GM18909 (cell line): ENCODE results near the gene PTPRN.
"Not testable (repeated sequence)": the region's sequence is repeated elsewhere in the genome, so short reads cannot be mapped to it uniquely, and the experiment has no call there.

Experiments
- ATAC-seq: cut with Tn5 transposase; IDR thresholded peaks from one replicate; pipeline ENCODE4 v1.9.1; 2021; ENCODE audit warnings: mild to moderate bottlenecking; ENCODE audit not compliant: unreplicated experiment, poor library complexity

The PTPRN gene

DNA sequence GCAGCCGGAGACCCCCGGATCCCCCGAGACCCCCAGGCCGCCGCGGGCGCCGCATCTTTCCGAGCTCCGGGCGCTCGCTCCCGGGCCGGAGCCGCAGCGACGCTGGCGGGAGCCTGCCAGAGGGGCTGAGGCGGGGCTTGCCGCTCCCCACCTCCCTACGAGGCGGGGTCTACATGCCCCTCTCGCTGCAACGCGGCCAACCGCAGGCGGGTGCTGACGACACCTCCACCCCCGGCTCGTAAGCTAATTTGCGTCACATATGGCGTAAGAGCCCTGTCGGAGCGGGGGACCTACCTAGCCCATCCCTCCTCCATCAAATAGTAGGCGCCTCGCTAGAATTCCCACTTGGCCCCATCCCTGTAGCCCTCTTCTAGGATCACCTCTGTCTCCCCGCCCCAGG lies at the start of gene PTPRN:
Gene PTPRN, minus strand, starts transcription at position 124 of the 400 bp plus-strand sequence. Its CDS starts 69 bp downstream, at position 55.
- ATAC-seq = no peak

- no peak for ATAC-seq
Measured at GRCh38 chr2:219358170-219359075, 49.2 kb upstream of the PTPRN start.

DNA sequence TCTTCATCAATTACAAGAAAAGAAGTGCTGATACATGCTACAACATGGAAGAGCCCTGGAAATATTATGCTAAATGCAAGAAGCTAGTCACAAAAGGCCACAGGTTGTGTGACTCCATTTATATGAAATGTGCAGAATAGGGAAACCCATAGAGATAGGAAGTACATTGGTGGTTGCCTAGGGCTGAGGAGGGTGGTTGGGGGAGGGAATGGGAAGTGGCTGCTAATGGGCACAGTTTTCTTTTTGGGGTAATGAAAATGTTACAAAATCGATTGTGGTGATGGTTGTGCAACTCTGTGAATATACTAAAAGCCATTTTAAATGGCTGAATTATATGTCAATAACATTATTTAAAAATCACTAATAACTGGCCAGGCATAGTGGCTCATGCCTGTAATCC lies 47.6 kb upstream of the PTPRN start:
- no peak for ATAC-seq

GRCh38 chr2:219354582-219354981 lies 45.4 kb upstream of the PTPRN start:
- ATAC-seq = no peak

GRCh38 chr2:219353129-219353528 lies 43.9 kb upstream of the PTPRN start:
- no peak for ATAC-seq

- ATAC-seq = peak; percentile 58
Measured at GRCh38 chr2:219352448-219353023, 43.3 kb upstream of the PTPRN start.

DNA sequence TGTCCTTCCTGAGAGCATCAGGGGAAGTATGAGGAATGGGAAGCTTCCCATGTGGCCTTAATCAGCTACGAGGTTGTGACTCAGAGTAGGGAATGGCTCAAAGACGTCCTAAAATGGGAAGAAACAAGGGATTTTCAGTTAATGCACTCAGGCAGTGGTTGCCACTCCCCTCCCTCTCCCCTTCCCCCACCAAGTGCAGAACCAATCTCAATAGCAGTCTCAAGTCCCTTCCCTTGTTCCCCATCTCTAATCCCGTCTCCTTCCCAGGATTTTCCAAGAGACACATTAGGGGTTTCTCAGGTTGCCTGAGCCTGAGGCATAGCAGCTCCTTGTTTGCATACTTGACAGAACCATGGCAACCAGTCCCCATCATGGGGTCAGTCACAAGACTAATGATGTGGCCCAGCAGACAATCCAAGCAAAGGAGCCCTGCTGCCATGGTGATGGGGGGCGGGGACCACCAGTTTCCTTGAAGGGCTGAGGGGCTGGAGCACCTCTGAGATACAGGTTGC lies 41.6 kb upstream of the PTPRN start:
- ATAC-seq = no peak

DNA sequence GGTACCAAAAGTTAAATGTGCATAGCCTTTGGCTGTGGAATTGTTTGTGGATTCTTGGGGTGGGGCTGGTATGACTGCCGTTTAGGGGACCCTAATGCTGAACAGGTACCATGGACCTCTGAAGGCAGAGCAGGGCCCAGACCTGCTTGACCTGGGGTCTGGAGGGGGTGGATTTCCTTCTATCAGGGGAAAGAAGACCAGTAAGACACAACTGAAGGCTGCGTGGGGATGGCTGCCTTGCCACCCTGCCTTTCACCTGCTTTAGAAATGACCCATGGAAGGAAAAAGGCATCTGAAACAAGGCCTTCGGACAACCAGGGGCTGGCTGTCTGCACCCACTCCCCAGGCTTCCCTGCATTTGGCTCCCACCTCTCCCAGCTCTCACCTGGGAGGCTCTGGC lies 41.0 kb upstream of the PTPRN start:
- ATAC-seq = no peak

DNA sequence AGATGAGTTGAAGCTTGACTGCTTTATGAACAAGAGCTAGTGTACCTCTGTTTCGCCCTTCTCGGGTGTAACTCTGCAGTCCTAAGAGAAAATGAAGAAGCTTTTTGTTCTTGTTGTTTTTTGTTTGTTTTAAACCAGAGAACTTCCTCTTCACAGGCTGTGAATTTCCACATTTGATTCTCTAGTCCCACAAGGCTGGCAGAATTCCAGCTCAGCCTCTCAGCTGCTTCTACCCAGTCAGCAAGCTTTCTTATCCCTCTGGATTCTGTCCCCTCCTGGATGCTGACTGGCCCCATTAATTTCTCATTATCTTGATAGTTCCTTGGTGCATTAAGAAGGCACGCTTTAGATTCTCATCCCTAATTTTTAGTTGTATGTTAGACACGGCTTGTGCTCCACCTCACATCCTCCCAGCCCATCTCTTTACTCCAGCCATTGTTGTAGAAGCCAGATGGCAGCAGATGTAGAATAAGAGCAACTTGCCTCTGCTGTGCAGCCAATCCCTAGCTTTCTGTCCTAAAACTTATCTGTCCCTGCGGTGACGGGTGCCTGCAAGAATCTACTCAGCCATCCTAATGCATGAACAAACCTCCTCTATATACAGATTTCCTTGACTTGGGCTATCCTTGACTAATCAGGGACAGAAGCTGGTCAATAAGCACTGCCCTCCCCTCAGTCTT lies 35.7 kb upstream of the PTPRN start:
- ATAC-seq = no peak

DNA sequence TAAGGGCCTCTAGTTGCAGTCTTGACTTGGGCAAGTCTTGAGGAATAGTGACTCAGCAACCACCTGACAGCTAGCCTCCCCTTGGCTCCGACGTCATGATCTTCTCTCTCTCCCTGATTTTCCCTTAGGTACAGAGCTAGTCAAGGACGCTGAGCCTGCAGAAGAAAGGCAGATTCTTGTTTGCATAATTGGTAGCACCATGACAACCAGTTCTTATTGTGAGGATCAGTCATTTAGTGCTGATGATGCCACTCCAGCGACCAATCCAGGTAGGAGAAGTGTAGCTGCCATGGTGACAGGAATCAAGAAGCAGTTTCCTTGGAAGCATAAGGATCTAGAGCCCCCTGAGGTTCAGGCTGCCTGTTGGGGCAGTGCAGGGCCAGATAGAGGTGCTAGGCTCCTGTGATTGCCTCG lies 26.2 kb upstream of the PTPRN start:
- no peak for ATAC-seq

DNA sequence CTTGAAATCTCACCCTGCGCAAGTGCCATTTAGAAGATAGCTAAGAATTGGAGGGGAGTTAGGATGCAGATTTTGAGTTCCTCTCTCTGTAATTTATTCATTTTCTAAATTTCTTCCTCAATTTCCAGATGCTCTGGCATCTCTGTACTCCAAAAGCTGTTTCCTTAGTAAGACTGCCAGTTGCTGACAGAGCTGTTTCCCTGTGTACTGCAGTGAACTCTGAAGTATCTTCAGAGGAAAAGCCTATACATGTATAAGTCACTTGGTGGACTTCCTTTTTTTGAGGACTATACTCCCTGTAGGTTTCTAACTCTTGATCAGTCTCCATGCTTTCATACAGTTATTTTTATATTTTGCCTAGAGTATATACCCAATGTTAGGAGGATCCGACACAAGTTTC lies 24.9 kb upstream of the PTPRN start:
- no peak for ATAC-seq

DNA sequence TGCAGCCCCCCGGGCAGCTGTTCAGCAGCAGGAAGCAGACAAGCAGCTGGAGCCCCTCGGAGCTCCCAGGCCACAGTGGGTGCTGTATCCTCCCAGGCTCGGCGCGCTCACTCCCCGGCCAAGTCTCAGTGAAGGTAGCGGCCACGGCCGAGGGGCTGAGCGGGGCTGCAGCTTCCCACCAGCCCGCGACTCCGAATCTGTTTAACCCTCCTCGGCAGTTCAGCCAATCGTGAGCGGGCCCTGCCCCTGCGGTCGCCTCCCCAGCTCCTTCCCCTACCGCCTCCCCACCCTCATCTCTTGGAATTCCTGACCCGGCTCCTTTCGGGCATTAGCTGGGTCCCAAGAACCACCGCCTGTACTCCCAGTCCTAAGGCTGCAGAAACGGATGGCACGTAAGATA lies 23.3 kb upstream of the PTPRN start, which contains the start of gene RESP18:
Gene RESP18, minus strand, starts transcription at position 203 of the 400 bp plus-strand sequence.
- ATAC-seq = no peak

GRCh38 chr2:219331560-219332213 lies 22.5 kb upstream of the PTPRN start:
- no peak for ATAC-seq

GRCh38 chr2:219327719-219328118 lies 18.5 kb upstream of the PTPRN start:
- ATAC-seq = no peak

GRCh38 chr2:219325657-219326315 lies 16.6 kb upstream of the PTPRN start:
- no peak for ATAC-seq

DNA sequence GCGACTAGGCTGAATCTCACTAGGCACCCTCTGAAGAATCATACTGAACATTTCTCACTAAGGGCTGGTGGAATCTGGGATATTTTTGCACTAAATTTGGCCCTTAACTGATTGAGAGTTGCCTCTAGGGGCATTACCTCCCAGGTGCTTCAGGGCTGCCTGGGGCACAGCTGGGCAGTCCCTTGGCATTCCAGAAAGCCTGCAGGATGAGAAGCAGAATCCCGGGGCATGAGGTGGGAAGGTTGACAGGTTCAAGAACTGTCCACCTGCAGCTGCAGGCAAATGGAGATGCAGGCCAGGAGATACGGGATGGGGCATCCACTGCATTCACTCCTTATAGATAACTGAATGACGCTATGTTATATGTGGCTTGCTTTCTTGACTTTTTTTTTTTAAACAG lies 15.9 kb upstream of the PTPRN start:
- no peak for ATAC-seq

DNA sequence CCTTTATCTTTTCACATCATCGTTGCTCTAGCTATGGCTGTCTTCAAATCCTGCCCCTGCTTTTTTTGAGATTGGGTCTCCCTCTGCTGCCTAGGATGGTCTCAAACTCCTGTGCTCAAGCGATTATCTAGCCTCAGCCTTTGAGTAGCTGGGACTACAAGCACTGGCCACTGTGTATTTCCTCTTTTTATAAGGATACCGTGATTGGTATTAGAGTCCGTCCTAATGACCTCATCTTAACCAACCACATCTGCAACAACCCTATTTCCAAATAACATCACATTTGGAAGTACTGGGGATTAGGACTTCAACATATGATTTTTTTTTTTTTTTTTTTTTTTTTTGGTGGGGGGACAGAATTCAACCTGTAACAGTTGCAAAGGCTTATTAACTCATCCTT lies 14.2 kb upstream of the PTPRN start:
- no peak for ATAC-seq

- ATAC-seq = no peak
Measured at GRCh38 chr2:219314804-219315468, 5.7 kb upstream of the PTPRN start.

- ATAC-seq = not testable (repeated sequence)
Measured at GRCh38 chr2:219312683-219313263, 3.6 kb upstream of the PTPRN start.
